ENCODE results near the gene GNE. TPM values are rescaled to one million over a fixed set of nuclear protein-coding genes. Genes with fewer than 3 reads are reported as not detected.

Gene GNE
- total and polyA plus RNA-seq, 2 experiments from 2014 or later: 2.2 to 15.7 TPM

- no peak for DNase-seq (ENCODE audit: low spot score)
- Mint-ChIP-seq H3K4me1 (peaks cover 2% of the 10 kb centered on the region; the same call in 2 of the 3 replicates), H3K27me3 (ENCODE audit: insufficient read depth, low read depth, poor library complexity) (peaks cover under 1% of the 10 kb centered on the region), H3K9me3 (no peaks in the 10 kb centered on the region), H3K27ac (no peak overlapping the region), H3K4me3 (no peak overlapping the region), H3K36me3 (ENCODE audit: low read depth) (no peaks in the 10 kb centered on the region)
- no peaks in the 10 kb centered on the region for H4K20me1 ChIP-seq (replicated peaks; ENCODE audit: insufficient read depth)
- H3K27me3 ChIP-seq (ENCODE audit: insufficient read depth): no peaks in the 10 kb centered on the region
- no peak overlapping the region for H3K4me2 ChIP-seq
- H3K36me3 ChIP-seq (ENCODE audit: insufficient read depth): no peaks in the 10 kb centered on the region
- H3K4me3 ChIP-seq: no peak overlapping the region
- H2AFZ ChIP-seq: no peak overlapping the region
- no peak overlapping the region for H3K27ac ChIP-seq (ENCODE audit: low read depth)
- TF ChIP-seq ZNF331 (CRISPR knock-in tag; IDR thresholded peaks at IDR 0.05; ENCODE audit: low read depth) (no peak), ZNF462 (CRISPR knock-in tag; IDR thresholded peaks at IDR 0.05) (no peak), EZH2 (IDR thresholded peaks at IDR 0.05; ENCODE audit: low read depth, unreplicated experiment) (no peak), EZH2phosphoT487 (IDR thresholded peaks at IDR 0.05; ENCODE audit: unreplicated experiment) (no peak), NANOG (IDR thresholded peaks at IDR 0.05; ENCODE audit: borderline replicate concordance) (no peak), POLR2AphosphoS5 (IDR thresholded peaks at IDR 0.05; ENCODE audit: low read depth) (no peak), ETS1 (IDR thresholded peaks at IDR 0.05) (no peak), ZNF114 (CRISPR knock-in tag; IDR thresholded peaks at IDR 0.05) (no peak), STAT1 (IDR thresholded peaks at IDR 0.05; ENCODE audit: unreplicated experiment) (no peak), JUNB (IDR thresholded peaks at IDR 0.05; ENCODE audit: unreplicated experiment) (no peak), REST (IDR thresholded peaks at IDR 0.05; ENCODE audit: unreplicated experiment) (no peak), CREB1 (CRISPR knock-in tag; IDR thresholded peaks at IDR 0.05; ENCODE audit: low read depth) (no peak)
- TF ChIP-seq, protein P1, sequence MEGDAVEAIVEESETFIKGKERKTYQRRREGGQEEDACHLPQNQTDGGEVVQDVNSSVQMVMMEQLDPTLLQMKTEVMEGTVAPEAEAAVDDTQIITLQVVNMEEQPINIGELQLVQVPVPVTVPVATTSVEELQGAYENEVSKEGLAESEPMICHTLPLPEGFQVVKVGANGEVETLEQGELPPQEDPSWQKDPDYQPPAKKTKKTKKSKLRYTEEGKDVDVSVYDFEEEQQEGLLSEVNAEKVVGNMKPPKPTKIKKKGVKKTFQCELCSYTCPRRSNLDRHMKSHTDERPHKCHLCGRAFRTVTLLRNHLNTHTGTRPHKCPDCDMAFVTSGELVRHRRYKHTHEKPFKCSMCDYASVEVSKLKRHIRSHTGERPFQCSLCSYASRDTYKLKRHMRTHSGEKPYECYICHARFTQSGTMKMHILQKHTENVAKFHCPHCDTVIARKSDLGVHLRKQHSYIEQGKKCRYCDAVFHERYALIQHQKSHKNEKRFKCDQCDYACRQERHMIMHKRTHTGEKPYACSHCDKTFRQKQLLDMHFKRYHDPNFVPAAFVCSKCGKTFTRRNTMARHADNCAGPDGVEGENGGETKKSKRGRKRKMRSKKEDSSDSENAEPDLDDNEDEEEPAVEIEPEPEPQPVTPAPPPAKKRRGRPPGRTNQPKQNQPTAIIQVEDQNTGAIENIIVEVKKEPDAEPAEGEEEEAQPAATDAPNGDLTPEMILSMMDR (conservative IDR thresholded peaks at IDR 0.05; ENCODE audit: low read depth in 2 of 2): no peak
- no peaks in the 10 kb centered on the region for H3F3A ChIP-seq (replicated peaks; ENCODE audit: low read depth)
- no peaks in the 10 kb centered on the region for H3K9me2 ChIP-seq (ENCODE audit: insufficient read depth)
- H3K4me1 ChIP-seq (ENCODE audit: insufficient read depth): no peaks in the 10 kb centered on the region
- no peaks in the 10 kb centered on the region for H3K79me2 ChIP-seq (replicated peaks; ENCODE audit: insufficient read depth)
- no peak for ATAC-seq
These were observed 18.0 kb upstream of the GNE start for GRCh38 chr9:36276254-36276653.

Measured in GM23338 (cell line).